GM23248 (cell line): Measurements from ENCODE around the gene LNX2. TPM values are rescaled to one million over a fixed set of nuclear protein-coding genes. Genes with fewer than 3 reads are reported as not detected.

Experiments
- DNase-seq: peaks from one replicate; pipeline ENCODE4 v3.0.0-alpha.2; 2015
- H2AFZ ChIP-seq: fragments of 200-600 bp; sonication (generic); 2 replicates; pipeline ENCODE4 v1.6.1; 2016; ENCODE audit warnings: antibody characterized with exemption
- H3F3A ChIP-seq: fragments of 200-600 bp; sonication (generic); 2 replicates; pipeline ENCODE4 v1.6.1; 2016; ENCODE audit warnings: mild to moderate bottlenecking, antibody characterized with exemption, mixed run types; ENCODE audit not compliant: insufficient read depth
- H3K27ac ChIP-seq: fragments of 200-600 bp; sonication (generic); 2 replicates; pipeline ENCODE4 v1.5.1; 2016; ENCODE audit warnings: mild to moderate bottlenecking
- H3K27me3 ChIP-seq: fragments of 200-600 bp; sonication (generic); replicated peaks from 2 replicates; pipeline ENCODE4 v1.6.1; 2016; ENCODE audit warnings: mild to moderate bottlenecking; ENCODE audit not compliant: insufficient read depth
- H3K36me3 ChIP-seq: fragments of 200-600 bp; sonication (generic); 2 replicates; pipeline ENCODE4 v1.6.1; 2016; ENCODE audit warnings: low read depth, mild to moderate bottlenecking
- H3K4me1 ChIP-seq: fragments of 200-600 bp; sonication (generic); 2 replicates; pipeline ENCODE4 v1.6.1; 2016; ENCODE audit warnings: mild to moderate bottlenecking; ENCODE audit not compliant: insufficient read depth
- H3K4me2 ChIP-seq: fragments of 200-600 bp; sonication (generic); one replicate; pipeline ENCODE4 v1.6.1; 2016; ENCODE audit warnings: mild to moderate bottlenecking; ENCODE audit not compliant: unreplicated experiment
- H3K4me3 ChIP-seq: fragments of 200-600 bp; sonication (generic); 2 replicates; pipeline ENCODE4 v1.5.1; 2016; ENCODE audit warnings: mild to moderate bottlenecking
- H3K79me2 ChIP-seq: fragments of 200-600 bp; sonication (generic); 2 replicates; pipeline ENCODE4 v1.6.1; 2016; ENCODE audit warnings: mild to moderate bottlenecking; ENCODE audit not compliant: insufficient read depth
- H3K9ac ChIP-seq: fragments of 200-600 bp; sonication (generic); 2 replicates; pipeline ENCODE4 v1.6.1; 2016; ENCODE audit warnings: mild to moderate bottlenecking
- H3K9me2 ChIP-seq: fragments of 200-600 bp; sonication (generic); 2 replicates; pipeline ENCODE4 v1.6.1; 2016; ENCODE audit warnings: mixed run types, mild to moderate bottlenecking, moderate library complexity; ENCODE audit not compliant: insufficient read depth
- H3K9me3 ChIP-seq: fragments of 200-600 bp; sonication (generic); one replicate; pipeline ENCODE4 v1.6.1; 2017; ENCODE audit warnings: low read depth
- H4K20me1 ChIP-seq: fragments of 200-600 bp; sonication (generic); 2 replicates; pipeline ENCODE4 v1.6.0; 2016; ENCODE audit not compliant: insufficient read depth
- EZH2 ChIP-seq: fragments of 200-600 bp; sonication (generic); IDR thresholded peaks from 2 replicates; pipeline ENCODE4 v1.6.1; 2018; ENCODE audit warnings: antibody characterized with exemption, mild to moderate bottlenecking; ENCODE audit not compliant: insufficient read depth, poor library complexity, severe bottlenecking
- EZH2phosphoT487 ChIP-seq: fragments of 200-600 bp; sonication (generic); IDR thresholded peaks from 2 replicates; pipeline ENCODE4 v1.6.1; 2018; ENCODE audit warnings: antibody characterized with exemption, moderate library complexity, mild to moderate bottlenecking, low read depth; ENCODE audit not compliant: insufficient read depth
- WGBS, 2 experiments: methylation state at CpG; one replicate each; pipeline ENCODE4 v1.1.6; 2015 to 2017; ENCODE audit warnings: low lambda C conversion rate in 2 of 2, low coverage in 1 of 2; ENCODE audit errors: missing lambda C conversion rate in 2 of 2; 5-methylcytosine and 5-hydroxymethylcytosine counted together
- in situ Hi-C: fragments of 300-500 bp; cut with MboI; formaldehyde crosslinking; loops from 2 replicates; pipeline ENCODE4 v1.15.0; 2020
- polyA plus RNA-seq: library from polyadenylated mRNA; unstranded; fragments of >200 nt; fragmentation: Nextera tagmentation; extraction: Ambion mirVana; gene quantifications from 2 replicates; pipeline ENCODE4 v1.2.1, GENCODE V29; 2016
- total RNA-seq: library from RNA; depleted of rRNA; stranded (reverse); fragments of >200 nt; shearing (Covaris generic); gene quantifications from 2 replicates; pipeline ENCODE4 v1.2.3, GENCODE V29; 2014

The LNX2 gene
- total and polyA plus RNA-seq, 2 experiments from 2014 or later: 2.0 to 2.6 TPM

DNA sequence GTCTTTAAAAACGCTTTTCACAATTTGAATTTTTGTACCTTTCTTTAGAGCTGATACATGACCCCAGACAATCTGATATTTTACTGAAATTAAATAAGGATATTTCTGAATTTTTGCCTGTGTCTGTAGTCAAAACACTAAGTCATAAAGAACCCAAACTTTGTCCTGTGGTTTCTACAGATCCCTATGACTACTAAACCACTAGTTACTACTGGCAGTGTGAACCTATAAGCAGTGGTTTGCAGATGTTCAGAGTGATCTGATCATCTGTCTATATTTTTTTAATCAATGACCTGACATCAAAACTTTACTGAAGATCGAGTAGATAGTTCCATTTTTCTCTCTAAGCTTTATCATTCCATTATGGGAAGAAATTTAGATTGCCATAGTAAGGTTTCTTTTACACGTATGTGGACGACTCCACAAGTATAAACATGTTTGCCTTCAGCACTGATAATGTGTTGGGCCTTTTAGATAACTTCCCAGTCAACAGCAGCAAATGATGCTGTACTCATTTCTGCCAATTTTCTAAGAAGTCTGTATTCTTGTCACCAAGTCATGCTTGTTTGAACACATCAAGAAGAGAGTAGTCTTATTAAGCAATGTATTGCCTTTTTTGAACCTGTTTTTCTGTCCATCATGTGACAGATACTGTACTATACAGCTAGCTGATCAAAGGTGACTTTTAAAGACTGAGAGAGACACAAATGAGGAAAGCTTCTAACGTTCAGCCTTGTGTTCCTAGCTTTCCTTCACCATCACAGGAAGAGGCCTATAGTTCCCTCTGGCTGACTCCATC lies 23.2 kb upstream of the LNX2 start:
- TF ChIP-seq EZH2 (no peak), EZH2phosphoT487 (no peak)

DNA sequence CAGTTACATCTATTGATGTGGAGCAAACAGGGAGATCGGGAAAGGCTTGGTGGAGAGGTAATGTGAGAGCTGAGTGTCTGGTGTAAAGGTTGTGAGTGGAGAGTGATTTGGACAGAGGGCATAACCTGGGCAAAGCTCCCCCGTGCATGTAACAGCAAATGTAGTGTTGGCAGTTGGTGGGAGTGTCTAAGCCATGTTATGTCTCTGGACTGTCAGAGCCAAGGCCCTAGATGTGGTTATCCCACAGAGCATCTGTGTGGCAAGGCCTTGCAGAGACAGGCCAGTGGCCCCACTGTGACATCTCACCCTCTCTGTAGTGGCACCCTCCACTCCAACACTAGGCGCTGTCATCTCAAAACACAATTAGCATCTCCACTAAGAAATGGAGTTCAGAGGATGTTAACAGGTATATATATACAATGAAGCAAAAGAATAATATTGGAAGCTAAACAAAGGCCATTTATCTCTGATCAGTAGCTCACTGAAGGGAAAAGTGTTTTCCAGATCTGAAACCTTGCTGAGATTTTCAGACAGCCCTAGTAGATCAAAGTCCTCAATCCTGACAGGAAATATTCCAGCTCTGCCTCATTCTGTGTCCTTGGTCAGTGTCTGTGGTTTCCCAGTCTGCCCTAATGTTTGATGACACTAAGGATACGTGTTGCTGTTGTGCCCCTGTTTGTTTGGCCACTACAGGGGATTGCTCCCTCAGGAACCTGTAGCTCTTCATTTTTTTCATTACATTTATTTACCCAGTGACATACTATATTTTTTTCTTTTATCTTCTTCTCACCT lies 21.6 kb upstream of the LNX2 start:
- no peak overlapping the region for H2AFZ ChIP-seq
- H3K9me3 ChIP-seq: no peaks in the 10 kb centered on the region
- H3K4me1 ChIP-seq: peaks cover 34% of the 10 kb centered on the region
- TF ChIP-seq EZH2: no peak
- no peak for TF ChIP-seq EZH2phosphoT487
- H3K4me2 ChIP-seq: no peak overlapping the region
- 98% methylated on average over 4 of the region's 4 CpGs for WGBS, 2 experiments
- peaks cover 5% of the 10 kb centered on the region; the same call in 1 of the 2 replicates for H4K20me1 ChIP-seq
- no peaks in the 10 kb centered on the region for H3K9me2 ChIP-seq
- no peak overlapping the region for H3K9ac ChIP-seq
- no peak overlapping the region for H3K4me3 ChIP-seq
- H3F3A ChIP-seq: peaks cover 23% of the 10 kb centered on the region; the same call in 1 of the 2 replicates
- in situ Hi-C loops: no loop called here
- DNase-seq: no peak
- H3K27me3 ChIP-seq: no peaks in the 10 kb centered on the region
- H3K27ac ChIP-seq: no peak overlapping the region
- H3K36me3 ChIP-seq: no peaks in the 10 kb centered on the region
- H3K79me2 ChIP-seq: peaks cover 90% of the 10 kb centered on the region

More for the DNA sequence above, 23.2 kb upstream of the LNX2 start:
- H3K27ac ChIP-seq: peak overlapping the region; percentile 11; the same call in 1 of the 2 replicates
- no peaks in the 10 kb centered on the region for H3K27me3 ChIP-seq
- H3K4me2 ChIP-seq: peak overlapping the region; percentile 58
- no peak overlapping the region for H3K4me3 ChIP-seq
- H3K9me3 ChIP-seq: no peaks in the 10 kb centered on the region
- no peak overlapping the region for H3K9ac ChIP-seq
- in situ Hi-C loops: no loop called here
- H2AFZ ChIP-seq: no peak overlapping the region
- H3K36me3 ChIP-seq: no peaks in the 10 kb centered on the region
- peaks cover 15% of the 10 kb centered on the region; the same call in 1 of the 2 replicates for H3F3A ChIP-seq
- H3K4me1 ChIP-seq: peaks cover 27% of the 10 kb centered on the region
- H3K79me2 ChIP-seq: peaks cover 83% of the 10 kb centered on the region
- H3K9me2 ChIP-seq: no peaks in the 10 kb centered on the region
- 98 to 99% methylated on average over 5 of the region's 5 CpGs for WGBS, 2 experiments
- peak; percentile 19 for DNase-seq
- peaks cover 5% of the 10 kb centered on the region; the same call in 1 of the 2 replicates for H4K20me1 ChIP-seq

DNA sequence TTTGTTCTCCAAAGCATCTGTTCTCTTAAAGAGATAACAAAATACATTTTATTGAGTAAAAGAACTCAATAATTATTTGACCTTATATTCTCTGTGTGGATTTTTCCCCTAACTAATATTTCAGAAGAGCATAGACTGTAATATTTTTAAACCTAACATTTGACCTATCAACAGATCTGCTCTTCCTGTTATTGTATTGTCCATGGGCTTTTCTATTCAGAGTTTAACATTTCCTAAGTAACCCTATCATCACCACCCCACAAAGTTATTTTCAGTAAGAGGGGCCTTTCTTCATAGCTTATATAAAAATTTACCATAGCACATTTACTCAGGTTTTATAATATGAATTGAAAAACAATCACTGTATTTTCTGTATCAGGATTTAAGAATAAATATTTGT lies 18.9 kb upstream of the LNX2 start:
- peaks cover 25% of the 10 kb centered on the region for H3K4me1 ChIP-seq
- H3F3A ChIP-seq: peaks cover 27% of the 10 kb centered on the region; the same call in 1 of the 2 replicates
- in situ Hi-C loops: no loop called here
- no peak overlapping the region for H2AFZ ChIP-seq
- DNase-seq: no peak
- H3K9me2 ChIP-seq: no peaks in the 10 kb centered on the region
- no peak overlapping the region for H3K27ac ChIP-seq
- no peaks in the 10 kb centered on the region for H3K36me3 ChIP-seq
- no peaks in the 10 kb centered on the region for H3K9me3 ChIP-seq
- no peaks in the 10 kb centered on the region for H3K27me3 ChIP-seq
- TF ChIP-seq EZH2phosphoT487: no peak
- TF ChIP-seq EZH2: no peak
- no peak overlapping the region for H3K9ac ChIP-seq
- H3K4me3 ChIP-seq: no peak overlapping the region
- H3K4me2 ChIP-seq: no peak overlapping the region
- peaks cover 5% of the 10 kb centered on the region; the same call in 1 of the 2 replicates for H4K20me1 ChIP-seq
- H3K79me2 ChIP-seq: peaks cover 94% of the 10 kb centered on the region

DNA sequence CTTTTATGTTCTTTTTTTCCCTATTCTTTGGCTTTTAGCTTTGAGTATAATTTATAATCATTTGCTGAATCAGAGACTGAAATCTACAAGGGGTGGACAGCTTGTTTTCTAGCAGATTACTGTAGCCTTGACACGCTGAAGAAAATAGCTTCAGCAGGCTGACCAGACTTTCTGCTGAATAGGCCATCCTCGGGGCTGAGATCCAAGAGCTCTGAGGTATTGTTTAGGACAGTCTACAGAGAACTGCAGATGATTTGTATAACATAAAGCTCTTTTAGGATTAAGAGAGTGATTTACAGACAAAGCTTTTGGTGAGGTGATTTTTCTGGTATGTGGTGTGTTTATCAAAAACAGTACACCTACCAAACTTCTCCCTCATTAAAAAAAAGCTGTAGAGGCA lies 18.2 kb upstream of the LNX2 start:
- peak overlapping the region; percentile 17; the same call in 1 of the 2 replicates for H3K27ac ChIP-seq
- H3K9me2 ChIP-seq: no peaks in the 10 kb centered on the region
- H2AFZ ChIP-seq: no peak overlapping the region
- no peak for TF ChIP-seq EZH2phosphoT487
- H3K9ac ChIP-seq: no peak overlapping the region
- H3K27me3 ChIP-seq: no peaks in the 10 kb centered on the region
- no peak overlapping the region for H3K4me3 ChIP-seq
- in situ Hi-C loops: no loop called here
- peaks cover 95% of the 10 kb centered on the region for H3K79me2 ChIP-seq
- H3K9me3 ChIP-seq: no peaks in the 10 kb centered on the region
- H3K4me2 ChIP-seq: peak overlapping the region; percentile 4
- peaks cover 19% of the 10 kb centered on the region for H3K4me1 ChIP-seq
- 6 to 7% methylated on average over 2 of the region's 2 CpGs for WGBS, 2 experiments
- peaks cover 21% of the 10 kb centered on the region; the same call in 1 of the 2 replicates for H3F3A ChIP-seq
- H3K36me3 ChIP-seq: no peaks in the 10 kb centered on the region
- H4K20me1 ChIP-seq: peaks cover 2% of the 10 kb centered on the region; the same call in 1 of the 2 replicates
- DNase-seq: peak; percentile 48
